Measurements from ENCODE around the gene NCK1.

- no peak for TF ChIP-seq EP300 (IDR thresholded peaks at IDR 0.05)
- no peak for TF ChIP-seq POLR2AphosphoS5 (IDR thresholded peaks at IDR 0.05)
- TF ChIP-seq, protein P1, sequence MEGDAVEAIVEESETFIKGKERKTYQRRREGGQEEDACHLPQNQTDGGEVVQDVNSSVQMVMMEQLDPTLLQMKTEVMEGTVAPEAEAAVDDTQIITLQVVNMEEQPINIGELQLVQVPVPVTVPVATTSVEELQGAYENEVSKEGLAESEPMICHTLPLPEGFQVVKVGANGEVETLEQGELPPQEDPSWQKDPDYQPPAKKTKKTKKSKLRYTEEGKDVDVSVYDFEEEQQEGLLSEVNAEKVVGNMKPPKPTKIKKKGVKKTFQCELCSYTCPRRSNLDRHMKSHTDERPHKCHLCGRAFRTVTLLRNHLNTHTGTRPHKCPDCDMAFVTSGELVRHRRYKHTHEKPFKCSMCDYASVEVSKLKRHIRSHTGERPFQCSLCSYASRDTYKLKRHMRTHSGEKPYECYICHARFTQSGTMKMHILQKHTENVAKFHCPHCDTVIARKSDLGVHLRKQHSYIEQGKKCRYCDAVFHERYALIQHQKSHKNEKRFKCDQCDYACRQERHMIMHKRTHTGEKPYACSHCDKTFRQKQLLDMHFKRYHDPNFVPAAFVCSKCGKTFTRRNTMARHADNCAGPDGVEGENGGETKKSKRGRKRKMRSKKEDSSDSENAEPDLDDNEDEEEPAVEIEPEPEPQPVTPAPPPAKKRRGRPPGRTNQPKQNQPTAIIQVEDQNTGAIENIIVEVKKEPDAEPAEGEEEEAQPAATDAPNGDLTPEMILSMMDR (IDR thresholded peaks at IDR 0.05), result no peak
- TF ChIP-seq POLR2A (IDR thresholded peaks at IDR 0.05), result no peak
Observed at GRCh38 chr3:136883967-136884720, 22.1 kb downstream of the NCK1 start.

All from gastroesophageal sphincter (tissue), 3 donors.